Stimulated activated CD4-positive, alpha-beta T cell treated with anti-CD3 and anti-CD28 coated beads, Interleukin-1b, Interleukin-23, amount 100 ng/mL, for 1 hour (primary cell): ENCODE results near the gene RUNX3.
"Not testable (repeated sequence)": the region's sequence is repeated elsewhere in the genome, so short reads cannot be mapped to it uniquely, and the experiment has no call there.

Source experiments
- DNase-seq, 2 donors: peaks; one replicate each; pipeline ENCODE4 v3.0.0-alpha.2; 2020; ENCODE audit warnings: low read depth in 2 of 2

RUNX3 gene

DNA sequence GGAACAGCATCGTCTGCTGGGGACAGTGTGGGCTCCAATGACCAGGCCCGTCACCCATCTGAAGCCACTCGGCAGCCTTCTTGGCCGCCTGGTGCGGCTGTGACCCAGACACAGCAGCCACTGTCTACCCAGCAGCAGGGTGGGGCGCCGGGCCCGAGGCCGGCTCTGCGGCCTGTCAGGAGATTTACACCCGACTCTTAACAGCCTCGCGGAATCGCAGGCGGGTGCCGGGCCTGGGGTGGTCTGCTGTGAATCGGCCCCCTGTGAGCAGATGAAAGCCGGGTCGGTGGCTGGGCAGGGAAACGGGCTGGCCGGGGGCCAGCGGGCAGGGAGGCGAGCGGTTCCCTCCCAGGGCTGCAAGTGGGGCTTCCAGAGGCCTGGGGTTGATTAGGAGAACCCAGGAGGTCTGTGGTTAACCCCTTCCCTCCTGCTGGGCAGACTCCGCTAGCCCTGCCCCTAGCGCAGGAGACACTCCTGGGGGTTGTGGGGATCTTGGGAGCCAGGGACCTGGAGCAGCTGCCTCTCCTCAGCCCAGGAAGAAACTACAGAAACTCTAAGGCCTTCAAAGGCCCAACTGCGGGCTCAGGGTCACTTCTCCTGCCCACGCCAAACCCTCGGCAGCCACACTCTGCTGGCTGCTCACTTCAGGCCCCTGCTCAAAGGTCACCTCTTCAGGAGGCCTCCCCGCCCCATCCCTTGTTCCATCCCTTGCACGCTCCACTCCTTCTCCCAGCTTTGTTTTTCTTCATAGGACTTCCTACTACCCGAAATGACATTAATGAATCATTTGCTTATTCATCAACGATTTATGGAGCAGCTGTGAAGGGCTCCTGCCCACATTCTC is 15.6 kb downstream of the RUNX3 start:
- no peak for DNase-seq

DNA sequence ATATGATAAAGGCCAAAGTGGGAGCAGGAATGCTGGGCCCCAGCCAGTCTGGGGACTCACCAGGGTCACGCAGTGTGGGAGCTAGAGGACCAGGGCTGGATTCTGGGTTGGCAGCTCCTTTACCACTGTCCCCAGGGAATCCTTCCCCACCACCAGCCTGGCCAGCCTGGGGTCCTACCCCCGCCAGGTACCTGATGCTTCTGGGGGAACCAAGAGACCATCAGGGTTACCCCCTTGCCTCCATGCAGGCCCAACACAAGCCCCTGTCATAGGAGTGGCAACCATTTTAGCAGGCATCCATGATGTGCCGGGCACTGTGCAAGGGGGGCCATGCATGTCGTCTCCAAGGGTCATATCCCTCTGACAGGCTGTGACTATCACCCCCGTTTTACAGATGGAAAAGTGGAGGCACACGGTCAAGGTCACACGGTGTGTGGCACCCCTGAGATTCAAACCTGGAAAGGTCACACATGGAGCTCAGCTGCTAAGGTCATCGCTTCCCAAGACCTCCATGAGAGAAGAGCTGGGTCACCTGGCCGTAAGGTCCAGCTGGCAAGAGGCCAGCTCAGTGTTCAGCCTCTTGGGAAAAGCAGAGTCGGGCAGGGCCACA is 16.4 kb downstream of the RUNX3 start:
- no peak for DNase-seq

DNA sequence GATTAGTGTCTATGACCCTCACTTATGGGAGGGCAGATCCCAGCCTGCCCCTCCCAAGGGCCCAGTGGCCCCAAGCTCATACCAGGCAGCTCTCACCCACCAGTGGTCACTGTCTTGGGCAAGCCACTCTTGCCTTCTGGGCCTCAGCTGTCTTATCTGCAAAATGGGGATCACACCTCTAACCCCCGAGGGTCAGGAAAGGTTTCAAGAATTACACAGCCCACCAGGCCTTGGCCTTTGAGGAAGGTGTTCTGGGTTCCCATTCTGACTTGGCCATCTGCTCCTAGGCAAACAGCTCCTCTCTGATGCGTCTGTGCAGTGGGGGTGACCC is 16.8 kb downstream of the RUNX3 start:
- DNase-seq, result no peak

DNA sequence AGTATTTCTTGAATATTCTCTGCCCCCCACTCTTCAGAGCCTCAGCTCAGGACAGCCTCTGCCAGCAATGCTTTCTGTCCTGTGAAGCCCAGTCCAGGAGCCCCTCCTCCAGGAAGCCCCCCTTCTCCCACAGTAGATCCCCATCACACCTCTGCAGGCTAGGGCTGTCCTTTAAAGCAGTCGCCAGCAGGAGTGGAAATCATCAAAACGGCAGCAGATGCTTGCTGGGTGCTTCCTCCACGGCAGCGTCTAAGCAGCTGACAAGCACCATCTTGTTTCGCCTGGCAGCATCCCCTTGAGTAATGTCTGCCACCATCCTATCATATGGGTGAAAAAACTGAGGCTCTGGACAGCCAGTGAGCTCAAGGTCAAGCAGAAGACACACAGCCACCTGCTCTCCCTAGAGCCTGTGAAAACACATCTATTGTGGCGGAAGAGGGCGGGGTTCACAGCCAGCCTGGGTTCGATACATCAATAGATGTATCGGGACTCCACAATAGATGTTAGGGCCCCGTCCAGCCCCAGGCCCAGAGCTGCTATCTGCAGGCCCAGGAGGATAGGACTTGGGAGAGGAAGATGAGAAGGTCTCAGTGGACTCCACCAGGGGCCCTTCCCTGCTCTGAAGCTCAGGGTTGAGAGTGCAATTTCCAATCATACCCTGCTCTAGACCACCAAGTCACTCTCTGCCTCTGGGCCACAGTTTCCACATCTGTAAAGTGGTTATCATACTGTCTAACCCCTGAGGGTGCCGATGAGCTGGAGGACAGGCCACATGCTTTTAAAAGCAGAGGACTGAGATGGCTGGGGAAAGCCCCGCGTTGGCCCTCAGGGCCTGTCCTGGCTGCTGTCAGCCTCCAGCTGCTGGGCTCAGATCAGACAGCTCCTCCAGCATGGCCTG is 17.5 kb downstream of the RUNX3 start:
- no peak for DNase-seq

DNA sequence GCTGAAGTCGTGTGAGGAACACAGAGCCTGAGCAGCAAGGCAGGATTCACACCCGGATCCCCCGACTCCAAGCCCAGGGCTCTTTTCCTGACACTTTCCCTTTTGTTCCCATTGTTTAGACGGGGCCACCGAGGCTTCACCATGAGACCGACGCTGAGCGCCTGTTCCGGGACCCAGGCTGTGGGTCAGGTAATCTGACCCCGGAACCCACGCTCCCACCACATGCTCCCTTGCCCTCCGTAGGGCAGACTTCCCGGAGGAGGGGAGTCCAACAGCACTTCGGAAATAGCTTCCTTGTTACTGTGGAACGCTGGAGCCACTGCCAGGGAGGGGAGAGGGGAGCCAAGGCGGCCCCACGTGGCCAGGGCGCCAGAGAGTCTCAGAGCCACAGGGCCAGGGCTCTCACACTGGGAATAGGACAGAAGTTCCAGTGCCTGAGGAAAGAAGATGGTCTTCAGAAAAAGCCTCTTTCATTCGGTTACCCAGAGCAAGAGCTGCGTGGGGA is 18.4 kb downstream of the RUNX3 start:
- no peak for DNase-seq

DNA sequence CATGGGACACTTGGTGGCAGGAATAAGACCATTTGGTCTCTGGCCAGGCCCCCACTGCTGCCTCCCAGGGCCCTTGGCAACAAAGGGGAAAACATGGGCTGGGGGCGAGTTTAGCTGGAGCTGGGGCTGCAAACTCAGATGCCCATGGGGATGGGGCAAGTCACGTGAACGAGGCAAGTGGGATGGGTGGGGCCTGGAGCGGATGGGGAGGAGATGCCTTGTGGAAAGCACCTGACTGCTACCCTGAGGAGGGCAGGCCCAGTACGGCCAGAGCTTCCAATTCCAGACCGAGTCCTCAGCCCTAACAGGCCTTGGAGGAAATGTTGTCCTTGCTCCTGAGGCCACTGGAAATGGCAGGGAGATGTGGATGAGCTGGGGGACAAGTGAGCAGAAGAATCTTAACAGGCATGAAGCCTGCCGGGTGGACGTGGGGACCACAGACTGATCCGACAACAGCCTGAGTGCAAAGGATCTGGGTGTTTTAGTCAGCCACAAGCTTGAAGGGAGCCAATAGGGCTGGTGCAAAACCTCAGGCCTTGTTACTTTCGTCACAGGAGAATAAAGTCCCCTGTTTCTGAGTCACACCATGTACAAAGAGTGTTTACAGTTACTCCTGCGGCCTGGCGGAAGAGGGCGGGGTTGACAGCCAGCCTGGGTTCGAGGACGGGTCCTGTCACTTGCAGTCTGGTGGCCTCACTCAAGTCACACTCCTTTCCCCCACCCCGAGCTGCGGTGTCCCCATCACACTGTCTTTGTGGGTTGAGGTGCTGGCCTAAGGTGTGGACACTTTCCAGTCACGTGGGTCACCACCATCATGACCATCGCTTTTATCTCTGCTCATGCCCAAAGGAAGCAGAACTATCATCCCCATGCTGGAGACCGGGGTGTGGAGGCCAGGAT is 19.1 kb downstream of the RUNX3 start:
- DNase-seq, result peak in 1 of 2 donors; percentile 34

DNA sequence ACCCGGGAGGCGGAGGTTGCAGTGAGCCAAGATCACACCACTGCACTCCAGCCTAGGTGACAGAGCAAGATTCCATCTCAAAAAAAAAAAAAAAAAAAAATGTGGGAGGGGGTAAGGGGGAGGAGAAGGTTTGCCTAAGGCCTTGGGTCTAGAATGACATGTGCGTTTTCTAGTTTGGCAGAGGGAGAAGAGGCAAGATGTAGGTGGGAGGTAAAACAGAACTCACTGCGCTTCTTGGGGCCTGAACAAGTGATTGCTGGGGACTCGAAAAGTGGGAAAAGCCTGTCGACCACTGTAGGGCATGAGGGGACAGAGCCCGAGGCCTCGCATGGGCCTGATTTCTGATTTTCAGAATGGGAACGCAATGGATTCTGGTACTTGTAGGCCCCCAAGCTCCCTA is 19.9 kb downstream of the RUNX3 start:
- DNase-seq, result no peak

DNA sequence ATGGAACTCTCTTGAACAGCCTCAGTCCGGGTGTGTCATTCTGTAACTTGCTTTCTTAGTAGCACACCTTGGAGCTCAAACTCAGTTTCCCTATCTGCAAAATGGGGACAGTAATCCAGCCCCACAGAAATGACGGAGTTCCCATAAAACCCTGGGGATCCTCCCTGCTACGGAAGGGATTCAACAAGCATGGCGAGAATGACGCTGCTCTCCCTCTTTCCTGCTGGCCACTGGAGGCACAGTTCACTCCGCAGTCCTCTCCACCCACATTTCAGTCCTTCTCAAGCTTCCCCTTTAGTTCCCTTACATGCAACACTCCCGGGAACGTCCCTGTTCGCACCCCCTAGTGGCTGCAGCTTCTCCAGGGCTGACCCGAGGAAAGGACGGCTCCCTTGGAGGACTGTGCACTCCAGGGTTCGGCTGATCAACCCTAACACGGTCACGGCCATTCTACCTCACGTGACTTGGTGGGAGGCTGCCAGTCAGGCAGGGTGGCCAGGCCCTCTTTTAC is 20.6 kb downstream of the RUNX3 start:
- no peak for DNase-seq

DNA sequence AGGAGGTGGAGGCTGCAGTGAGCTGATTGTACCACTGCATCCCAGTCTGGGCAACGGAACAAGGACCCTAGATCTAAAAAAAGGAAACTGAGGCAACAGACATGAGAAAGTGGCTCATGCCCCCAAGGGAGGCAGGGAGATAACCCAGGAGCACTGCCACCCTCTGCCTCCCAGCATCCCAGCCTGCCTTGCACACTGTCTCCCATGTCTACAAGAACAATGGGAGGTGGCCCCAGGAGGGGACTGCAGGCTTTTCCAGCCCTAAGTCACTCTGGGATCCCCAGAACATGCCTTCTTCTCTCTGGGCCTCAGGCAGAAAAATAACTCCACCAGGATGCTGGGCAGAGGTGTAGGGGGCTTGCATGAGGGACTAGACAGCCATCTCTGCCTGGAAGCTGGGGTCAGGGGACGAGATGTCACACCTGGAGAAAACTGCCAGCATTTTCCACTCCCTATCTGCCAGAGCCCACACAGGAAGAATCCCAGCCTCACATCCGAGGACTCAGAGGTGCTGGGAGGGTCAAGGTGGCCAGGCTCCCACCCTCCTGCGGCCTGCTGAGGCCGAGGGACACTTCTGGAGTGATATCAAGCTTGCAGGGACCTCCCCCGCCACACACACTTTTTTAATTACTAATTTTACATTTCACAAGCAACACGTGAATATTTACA is 21.4 kb downstream of the RUNX3 start:
- no peak for DNase-seq

DNA sequence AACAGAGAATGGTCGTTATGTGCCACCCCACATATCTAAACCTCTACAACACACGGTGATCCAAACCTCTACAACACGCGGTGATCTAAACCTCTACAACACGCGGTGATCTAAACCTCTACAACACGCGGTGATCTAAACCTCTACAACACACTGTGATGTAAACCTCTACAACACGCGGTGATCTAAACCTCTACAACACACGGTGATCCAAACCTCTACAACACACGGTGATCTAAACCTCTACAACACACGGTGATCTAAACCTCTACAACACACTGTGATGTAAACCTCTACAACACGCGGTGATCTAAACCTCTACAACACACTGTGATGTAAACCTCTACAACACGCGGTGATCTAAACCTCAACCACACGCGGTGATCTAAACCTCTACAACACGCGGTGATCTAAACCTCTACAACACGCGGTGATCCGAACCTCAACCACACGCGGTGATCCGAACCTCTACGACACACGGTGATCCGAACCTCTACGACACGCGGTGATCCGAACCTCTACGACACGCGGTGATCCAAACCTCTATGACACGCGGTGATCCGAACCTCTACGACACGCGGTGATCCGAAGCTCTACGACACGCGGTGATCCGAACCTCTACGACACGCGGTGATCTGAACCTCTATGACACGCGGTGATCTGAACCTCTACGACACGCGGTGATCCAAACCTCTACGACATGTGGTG is 22.3 kb downstream of the RUNX3 start:
- DNase-seq, result not testable (repeated sequence)

DNA sequence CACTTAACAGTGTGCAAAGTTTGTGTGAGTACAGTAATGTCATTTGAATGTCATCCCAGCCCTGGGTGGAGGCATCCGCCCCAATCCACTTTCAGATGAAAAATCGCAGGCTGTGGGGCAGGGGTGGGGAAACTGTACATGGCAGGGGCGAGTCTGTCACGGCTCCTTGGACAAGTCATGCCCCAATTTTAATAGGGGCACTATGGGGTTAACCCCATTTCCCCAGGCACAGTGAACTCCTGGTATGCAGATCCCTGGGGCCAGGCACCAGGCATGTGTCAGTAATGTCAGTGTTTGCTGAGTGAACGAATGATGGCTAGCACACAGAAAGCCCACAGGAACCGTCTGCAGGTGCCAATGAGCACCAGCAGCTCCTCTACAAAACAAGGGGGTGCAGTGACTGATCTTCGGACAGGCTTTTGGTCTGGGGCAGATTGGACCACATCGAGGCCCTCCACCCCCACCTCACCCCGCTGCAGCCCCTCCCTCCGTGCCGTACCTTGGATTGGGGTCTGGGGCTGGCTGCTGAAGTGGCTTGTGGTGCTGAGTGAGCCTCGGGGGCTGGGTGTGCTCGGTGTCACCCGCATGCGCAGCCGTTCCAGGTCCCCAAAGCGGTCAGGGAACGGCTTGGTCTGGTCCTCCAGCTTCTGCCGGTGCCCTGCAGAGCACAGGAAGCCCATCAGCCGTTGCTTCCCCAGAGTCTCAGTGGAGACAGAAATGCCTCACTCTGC is 23.2 kb downstream of the RUNX3 start:
- no peak for DNase-seq

DNA sequence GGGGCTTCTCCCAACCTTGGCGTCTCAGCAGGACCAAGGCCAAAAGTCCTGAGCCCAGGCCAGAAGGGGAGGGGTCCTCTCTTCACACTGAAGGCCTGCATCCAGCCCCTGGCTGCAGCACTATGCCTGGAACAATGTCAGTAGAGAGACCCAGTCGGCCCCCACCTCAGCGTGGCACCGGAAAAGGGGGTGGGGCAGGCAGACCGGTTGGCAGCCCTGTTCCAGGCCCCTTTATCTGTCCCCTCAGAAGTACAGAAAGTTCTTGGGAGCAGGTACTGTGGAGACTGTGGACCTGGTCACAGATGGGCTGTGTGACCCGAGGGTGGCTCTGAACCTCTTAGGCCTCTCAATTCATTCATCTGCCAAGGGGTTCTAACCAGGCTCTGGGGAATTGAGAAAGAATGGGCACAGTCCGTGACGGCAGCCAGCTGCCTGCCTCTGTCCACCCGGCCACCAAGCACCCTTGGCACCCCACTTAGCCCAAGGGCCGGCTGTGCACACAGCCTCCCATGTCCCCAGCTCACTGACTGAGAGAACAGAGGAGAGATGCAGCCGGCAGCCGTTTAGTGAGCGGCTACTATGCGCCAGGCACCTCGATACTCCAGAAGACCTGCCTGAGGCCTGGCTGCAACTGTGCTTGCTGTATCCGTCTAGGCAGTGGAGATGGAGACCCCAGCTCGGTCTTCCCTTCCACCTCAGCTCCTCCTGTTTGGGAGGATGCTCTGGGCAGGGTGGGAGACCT is 23.9 kb downstream of the RUNX3 start:
- DNase-seq, result no peak

DNA sequence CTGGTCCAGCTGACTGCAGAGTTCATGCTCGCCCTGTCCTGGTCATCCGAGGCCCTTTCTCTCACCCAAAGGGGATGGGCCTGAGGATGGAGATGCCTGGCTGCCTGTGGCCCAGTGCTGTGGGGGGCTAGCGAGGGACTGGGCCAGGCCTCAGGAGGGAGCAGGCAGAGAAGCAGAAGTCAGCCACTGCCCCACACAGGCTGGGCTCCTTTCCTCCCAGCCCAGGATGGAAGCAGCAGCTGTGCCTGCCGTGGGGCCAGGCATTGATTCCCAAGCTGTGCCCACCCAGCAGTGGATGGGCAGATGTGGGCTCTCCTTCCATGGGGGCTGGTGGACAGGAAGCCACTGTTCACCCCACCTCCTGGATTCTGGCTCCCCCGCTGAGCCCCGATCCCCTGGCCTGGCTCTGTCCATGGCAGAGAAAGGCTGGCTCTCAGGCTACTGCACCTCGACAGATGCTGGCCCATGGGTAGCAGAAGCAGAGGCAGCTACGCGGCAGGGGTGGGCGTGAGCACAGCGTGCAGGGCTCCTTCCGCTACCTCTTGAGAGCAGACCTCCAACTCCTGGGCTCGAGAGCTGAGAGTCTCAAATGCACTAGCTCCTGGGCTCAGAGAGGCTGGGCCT is 24.6 kb downstream of the RUNX3 start:
- DNase-seq, result no peak

DNA sequence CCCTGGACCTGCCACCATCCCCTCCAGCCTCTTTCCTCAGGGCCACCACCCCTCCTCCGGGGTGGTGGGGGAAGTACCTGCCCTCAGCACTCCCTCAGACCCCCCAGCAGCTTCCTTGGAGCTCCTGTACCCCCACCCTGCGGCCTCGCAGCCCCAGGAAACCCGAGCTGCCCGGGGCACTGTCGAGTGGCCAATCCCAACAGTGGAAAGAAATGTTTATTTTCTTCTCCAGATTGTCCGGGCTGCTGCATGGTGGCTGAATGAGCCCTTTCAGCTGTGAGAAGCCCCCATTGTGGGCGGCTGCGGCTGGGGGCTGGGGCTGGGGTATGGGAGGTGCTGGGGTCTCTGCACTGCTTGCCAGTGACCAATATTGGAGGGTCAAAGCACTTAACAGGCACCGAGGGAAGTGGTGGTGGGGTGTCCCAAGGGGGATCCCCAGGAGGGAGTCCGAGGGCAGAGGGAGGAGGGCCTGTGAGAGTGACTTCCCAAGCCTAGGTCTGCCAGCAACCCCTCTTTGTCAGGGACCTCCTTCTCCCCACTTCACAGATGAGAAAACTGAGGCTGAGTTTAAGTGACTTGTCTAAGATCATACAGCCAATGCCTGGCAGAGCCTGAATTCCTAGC is 25.2 kb downstream of the RUNX3 start:
- DNase-seq, result no peak

DNA sequence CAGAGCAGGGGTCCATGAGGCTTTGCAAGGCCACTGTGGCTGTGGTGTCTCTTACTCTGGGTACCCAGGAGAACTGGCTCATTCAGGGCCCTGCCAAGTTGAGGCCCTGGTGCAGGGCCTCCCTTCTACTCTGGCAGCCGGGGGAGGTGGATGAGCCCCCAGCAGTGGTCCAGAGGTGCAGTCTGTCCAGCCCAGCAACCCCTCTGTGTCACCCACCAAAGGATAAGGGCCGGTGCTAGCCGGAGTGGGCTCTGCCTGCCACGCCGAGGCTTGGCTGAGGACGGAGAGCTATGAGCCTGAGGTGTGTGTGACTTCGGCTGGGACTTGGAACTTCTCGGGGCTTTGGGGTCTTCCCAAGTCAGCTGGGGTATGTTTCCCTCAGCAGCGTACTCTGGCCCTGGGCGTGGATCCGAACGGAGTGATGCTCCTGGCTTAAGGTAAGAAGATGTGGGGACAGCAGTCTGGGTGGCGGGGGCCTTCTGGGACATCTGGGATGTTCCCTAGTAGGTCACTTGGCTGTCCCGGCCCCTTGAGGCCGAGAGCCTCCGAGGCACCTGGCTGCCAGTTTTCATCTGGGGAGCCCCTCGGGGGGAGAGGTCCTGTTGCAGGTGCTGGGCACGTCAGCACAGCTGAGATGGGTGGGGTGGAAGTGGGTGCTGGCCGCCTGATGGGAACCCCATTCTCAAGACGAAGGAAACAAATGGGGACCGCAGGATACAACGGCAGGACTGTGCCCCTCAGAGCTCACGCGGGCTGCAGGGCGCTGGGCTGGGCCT is 25.9 kb downstream of the RUNX3 start:
- no peak for DNase-seq

DNA sequence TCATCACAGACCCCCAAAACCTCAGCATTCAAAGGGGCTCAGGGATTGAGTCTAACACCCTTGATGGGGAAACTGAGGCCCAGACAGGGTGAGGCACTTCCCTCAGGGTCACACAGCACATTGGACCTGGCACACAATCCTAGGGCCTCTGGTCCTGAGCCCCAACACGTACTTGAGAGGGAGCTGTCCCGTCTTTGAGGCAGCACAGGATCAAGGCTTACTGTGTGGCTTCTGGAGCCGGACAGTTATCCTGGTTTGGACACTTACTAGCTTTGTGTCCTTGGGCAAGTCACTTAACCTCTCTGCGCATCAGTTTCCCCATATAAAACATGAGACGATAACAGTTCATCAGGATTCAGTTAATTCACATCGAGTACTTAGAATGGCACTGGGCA is 26.5 kb downstream of the RUNX3 start:
- no peak for DNase-seq

DNA sequence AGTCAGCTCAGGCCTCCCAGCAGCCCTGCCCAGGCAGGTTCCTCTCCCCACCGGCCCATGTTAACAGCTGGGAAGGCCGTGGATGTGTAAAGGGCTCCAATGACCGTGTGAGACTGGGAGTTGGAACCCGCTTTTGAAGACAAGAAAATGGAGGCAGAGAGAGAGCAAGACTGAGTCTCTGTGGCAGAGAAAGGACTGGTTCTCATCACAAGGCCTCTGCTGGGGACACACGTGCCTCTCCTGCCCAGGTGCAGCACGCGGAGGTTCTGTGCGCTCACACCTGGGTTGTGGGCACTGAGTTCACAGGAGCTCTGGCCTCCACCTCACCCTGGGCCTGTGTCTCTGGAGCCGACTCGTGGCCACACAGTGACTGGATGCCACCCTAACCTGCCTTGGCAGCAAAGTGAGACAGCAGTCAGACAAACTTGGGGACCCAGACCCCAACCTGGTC is 27.0 kb downstream of the RUNX3 start:
- no peak for DNase-seq
